PC-9 (cell line): ENCODE measurements around the gene PDLIM7.

Experiments
- CTCF ChIP-seq: fragments of 200-600 bp; sonication (generic); conservative IDR thresholded peaks from 2 replicates; pipeline ENCODE4 v1.6.1; 2017; ENCODE audit warnings: mixed run types, antibody characterized with exemption, mild to moderate bottlenecking, moderate library complexity
- EZH2 ChIP-seq: fragments of 200-600 bp; sonication (generic); IDR thresholded peaks from 2 replicates; pipeline ENCODE4 v1.8.0; 2017; ENCODE audit warnings: antibody characterized with exemption, low read depth

- no peak for TF ChIP-seq CTCF
- no peak for TF ChIP-seq EZH2
These were observed 10.8 kb upstream of the PDLIM7 start for GRCh38 chr5:177508221-177508611.
